IMR-90 (cell line): ENCODE results near the gene GMEB2. TPM values are rescaled to one million over a fixed set of nuclear protein-coding genes. Genes with fewer than 3 reads are reported as not detected.

ENCODE experiments used
- ATAC-seq: fragments of 200-7000 bp; cut with Tn5 transposase; 2 replicates; pipeline ENCODE4 v1.9.1; 2020; ENCODE audit warnings: low read depth, mild to moderate bottlenecking, moderate library complexity
- BruUV-seq: library from RNA; stranded (reverse); fragments of 400-500 nt; replicated peaks from 2 replicates; lab custom pipeline; 2021; lab: Mats Ljungman, UMichigan
- CTCF ChIA-PET: fragments of 300-600 bp; formaldehyde crosslinking; extraction: SDS; loops from one replicate; lab custom pipeline; 2021; ENCODE audit warnings: antibody characterized with exemption; lab: Yijun Ruan, JAX
- POLR2A ChIA-PET: fragments of 300-600 bp; sonication (Branson Sonifier 250); formaldehyde crosslinking; loops from one replicate; lab custom pipeline; 2022; ENCODE audit warnings: antibody characterized with exemption; ENCODE audit not compliant: unreplicated experiment; lab: Charles Lee
- DNase-seq: peaks from one replicate; pipeline ENCODE4 v3.0.0; 2013
- H2AFZ ChIP-seq: replicated peaks from 2 replicates; pipeline ENCODE3; 2013; ENCODE audit warnings: low read length, mild to moderate bottlenecking; ENCODE audit not compliant: poor library complexity
- H2AK5ac ChIP-seq: 2 replicates; pipeline ENCODE4 v1.6.1; 2013; ENCODE audit warnings: low read depth, low read length, inconsistent platforms
- H2AK9ac ChIP-seq: replicated peaks from 2 replicates; pipeline ENCODE3; 2013; ENCODE audit warnings: mild to moderate bottlenecking, low read depth, low read length, moderate library complexity; ENCODE audit not compliant: poor library complexity
- H2BK120ac ChIP-seq: 2 replicates; pipeline ENCODE4 v1.6.1; 2013; ENCODE audit warnings: low read depth, low read length, inconsistent platforms
- H2BK15ac ChIP-seq: 3 replicates; pipeline ENCODE4 v1.6.1; 2013; ENCODE audit warnings: low read depth, low read length, inconsistent platforms
- H2BK20ac ChIP-seq: 2 replicates; pipeline ENCODE4 v1.6.1; 2013; ENCODE audit warnings: low read depth, mild to moderate bottlenecking, inconsistent platforms, low read length, moderate library complexity
- H2BK5ac ChIP-seq: 2 replicates; pipeline ENCODE4 v1.6.1; 2013; ENCODE audit warnings: mild to moderate bottlenecking, low read depth, low read length, inconsistent platforms; ENCODE audit not compliant: poor library complexity, severe bottlenecking
- H3K14ac ChIP-seq: replicated peaks from 2 replicates; pipeline ENCODE4 v1.6.1; 2013; ENCODE audit warnings: low read depth, low read length, inconsistent platforms
- H3K18ac ChIP-seq: 2 replicates; pipeline ENCODE4 v1.6.1; 2013; ENCODE audit warnings: low read depth, low read length, control low read depth
- H3K23ac ChIP-seq: 2 replicates; pipeline ENCODE4 v1.6.1; 2013; ENCODE audit warnings: low read depth, low read length, inconsistent platforms
- H3K27ac ChIP-seq: 2 replicates; pipeline ENCODE4 v1.5.1; 2013; ENCODE audit warnings: mild to moderate bottlenecking, control low read depth, low read length; ENCODE audit not compliant: insufficient read depth
- H3K27me3 ChIP-seq: 2 replicates; pipeline ENCODE4 v1.6.1; 2013; ENCODE audit warnings: low read length; ENCODE audit not compliant: control insufficient read depth, insufficient read depth
- H3K36me3 ChIP-seq: 2 replicates; pipeline ENCODE4 v1.6.1; 2013; ENCODE audit warnings: low read length, mixed read lengths; ENCODE audit not compliant: control insufficient read depth, insufficient read depth
- H3K4ac ChIP-seq: 2 replicates; pipeline ENCODE4 v1.6.1; 2013; ENCODE audit warnings: low read depth, low read length, inconsistent platforms
- H3K4me1 ChIP-seq: 2 replicates; pipeline ENCODE4 v1.6.1; 2013; ENCODE audit warnings: low read length, mixed read lengths; ENCODE audit not compliant: control insufficient read depth, insufficient read depth
- H3K4me2 ChIP-seq: 2 replicates; pipeline ENCODE4 v1.6.1; 2013; ENCODE audit warnings: low read depth, mild to moderate bottlenecking, control low read depth, low read length, moderate library complexity
- H3K4me3 ChIP-seq: 2 replicates; pipeline ENCODE4 v1.5.1; 2013; ENCODE audit warnings: low read depth, mild to moderate bottlenecking, control low read depth, low read length, moderate library complexity; ENCODE audit not compliant: insufficient read depth
- H3K56ac ChIP-seq: 2 replicates; pipeline ENCODE4 v1.6.1; 2013; ENCODE audit warnings: low read length, inconsistent platforms; ENCODE audit not compliant: insufficient read depth; ENCODE audit errors: extremely low read depth
- H3K79me1 ChIP-seq, 2 experiments: 2 replicates each; pipeline ENCODE4 v1.6.1; 2013; ENCODE audit warnings: low read length in 2 of 2, inconsistent platforms in 1 of 2, low read depth in 1 of 2
- H3K9ac ChIP-seq: 2 replicates; pipeline ENCODE4 v1.6.1; 2013; ENCODE audit warnings: low read depth, low read length, control low read depth
- H3K9me1 ChIP-seq: 2 replicates; pipeline ENCODE4 v1.6.1; 2013; ENCODE audit warnings: low read length, inconsistent platforms; ENCODE audit not compliant: insufficient read depth
- H3K9me3 ChIP-seq: 2 replicates; pipeline ENCODE4 v1.6.1; 2013; ENCODE audit warnings: low read length; ENCODE audit not compliant: control insufficient read depth, insufficient read depth
- H4K20me1 ChIP-seq: 2 replicates; pipeline ENCODE4 v1.6.1; 2013; ENCODE audit warnings: low read length, inconsistent platforms; ENCODE audit not compliant: insufficient read depth
- H4K5ac ChIP-seq: 2 replicates; pipeline ENCODE4 v1.6.1; 2013; ENCODE audit warnings: mild to moderate bottlenecking, low read depth, low read length, control low read depth
- H4K8ac ChIP-seq, 2 experiments: 2 replicates each; pipeline ENCODE4 v1.6.1; 2013; ENCODE audit warnings: low read depth in 2 of 2, low read length in 2 of 2, control low read depth in 1 of 2, inconsistent platforms in 1 of 2
- H4K91ac ChIP-seq: 2 replicates; pipeline ENCODE4 v1.6.1; 2013; ENCODE audit warnings: low read depth, low read length, inconsistent platforms; ENCODE audit not compliant: insufficient read depth
- BHLHE40 ChIP-seq: fragments of 150-350 bp; IDR thresholded peaks from 2 replicates; pipeline ENCODE4 v1.6.1; 2016; ENCODE audit warnings: mild to moderate bottlenecking, low read depth, low read length
- CEBPB ChIP-seq: IDR thresholded peaks from 2 replicates; pipeline ENCODE4 v1.6.1; 2012; ENCODE audit warnings: low read depth, low read length, improper control_type of control experiment
- CHD1 ChIP-seq: IDR thresholded peaks from 2 replicates; pipeline ENCODE4 v1.6.1; 2012; ENCODE audit warnings: low read depth, low read length, improper control_type of control experiment
- FOS ChIP-seq: fragments of 150-350 bp; IDR thresholded peaks from 2 replicates; pipeline ENCODE4 v1.6.1; 2016; ENCODE audit warnings: low read depth, low read length
- MAFK ChIP-seq: IDR thresholded peaks from 2 replicates; pipeline ENCODE4 v1.6.1; 2012; ENCODE audit warnings: low read depth, low read length, improper control_type of control experiment
- NFE2L2 ChIP-seq: fragments of 150-350 bp; IDR thresholded peaks from 2 replicates; pipeline ENCODE4 v1.6.1; 2016; ENCODE audit warnings: low read depth, mild to moderate bottlenecking, low read length
- RAD21 ChIP-seq: IDR thresholded peaks from 2 replicates; pipeline ENCODE4 v1.6.1; 2012; ENCODE audit warnings: low read length, improper control_type of control experiment
- RCOR1 ChIP-seq: IDR thresholded peaks from 2 replicates; pipeline ENCODE4 v1.6.1; 2012; ENCODE audit warnings: mild to moderate bottlenecking, low read length, improper control_type of control experiment; ENCODE audit not compliant: insufficient replicate concordance
- RFX5 ChIP-seq: IDR thresholded peaks from 2 replicates; pipeline ENCODE4 v1.8.0; 2012; ENCODE audit warnings: low read depth, mild to moderate bottlenecking, low read length, moderate library complexity
- SMC3 ChIP-seq: fragments of 150-350 bp; IDR thresholded peaks from 2 replicates; pipeline ENCODE4 v1.6.1; 2016; ENCODE audit warnings: low read depth, mild to moderate bottlenecking, antibody characterized with exemption, low read length, moderate library complexity
- WGBS, 2 experiments: methylation state at CpG; one replicate each; pipeline versions ENCODE4 v1.1.5 to v1.1.7; 2013; ENCODE audit warnings: missing lambda C conversion rate in 2 of 2; ENCODE audit not compliant: insufficient read length in 1 of 2; ENCODE audit errors: extremely low coverage in 2 of 2; 5-methylcytosine and 5-hydroxymethylcytosine counted together
- dilution Hi-C: fragments of 300-500 bp; cut with HindIII; formaldehyde crosslinking; loops from one replicate; pipeline ENCODE4 v1.14.3; 2018; ENCODE audit warnings: low sequenced_read_pairs; ENCODE audit not compliant: unreplicated experiment
- in situ Hi-C: fragments of 300-500 bp; cut with MboI; formaldehyde crosslinking; loops from 3 replicates; pipeline ENCODE4 v1.14.3; 2019; ENCODE audit warnings: low sequenced_read_pairs, inconsistent platforms, mixed read lengths
- intact Hi-C: fragments of 100-400 bp; cut with micrococcal nuclease; formaldehyde crosslinking; loops from 2 replicates; pipeline ENCODE4 v1.10.0; 2022
- polyA plus RNA-seq, 3 experiments: library from polyadenylated mRNA; depleted of rRNA; stranded (reverse); fragments of >200 nt; gene quantifications; 2 replicates each; pipeline ENCODE4 v1.2.3, GENCODE V29; 2012; ENCODE audit warnings: low replicate concordance in 1 of 3
- total RNA-seq: library from RNA; depleted of rRNA; stranded (reverse); fragments of >200 nt; gene quantifications from 2 replicates; pipeline ENCODE4 v1.2.3, GENCODE V29; 2012
- TF ChIP-seq, protein P1 (sequence below): fragments of 150-350 bp; IDR thresholded peaks from 2 replicates; pipeline ENCODE4 v1.6.1; 2016; ENCODE audit warnings: low read depth, mild to moderate bottlenecking, low read length, moderate library complexity, borderline replicate concordance

The GMEB2 gene
- total and polyA plus RNA-seq, 2 of the 4 experiments (the other 2 are of a cell fraction), result 5.0 to 10.0 TPM

DNA sequence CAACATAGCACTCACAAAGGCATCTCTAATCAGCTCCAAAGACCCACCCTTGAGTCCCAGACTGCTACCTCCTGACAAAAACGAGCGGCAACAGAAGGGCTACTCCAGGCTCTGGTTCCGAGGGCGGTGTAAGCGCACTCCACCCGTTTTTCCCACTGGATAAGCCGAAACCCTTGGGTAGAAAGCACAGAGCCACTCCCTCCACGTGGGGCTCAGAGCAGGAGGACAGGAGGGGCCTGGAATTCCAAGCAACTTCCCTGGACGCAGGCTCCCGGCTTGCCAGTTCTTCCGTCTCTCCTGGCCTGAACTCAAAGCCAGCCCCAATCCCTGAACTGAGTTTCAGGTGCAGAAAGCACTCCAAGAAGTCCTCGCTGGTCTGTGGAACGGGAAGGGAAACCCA is 7.4 kb downstream of the GMEB2 start:
- Histone ChIP-seq H3K4me3 (no peak overlapping the region), H2BK5ac (no peak overlapping the region), H3K4me1 (no peaks in the 10 kb centered on the region), H2BK15ac (no peak overlapping the region), H3K27me3 (no peaks in the 10 kb centered on the region), H3K79me1 (peaks cover 29 to 78% of the 10 kb centered on the region in 2 experiments), H2BK120ac (no peak overlapping the region), H2AK9ac (peak overlapping the region; percentile 28), H3K56ac (no peak overlapping the region), H2AK5ac (no peak overlapping the region), H4K8ac (no peak overlapping the region), H3K4me2 (no peak overlapping the region), H3K9me1 (peaks cover 3% of the 10 kb centered on the region; the same call in 1 of the 2 replicates), H3K9ac (no peak overlapping the region), H3K36me3 (peaks cover 34% of the 10 kb centered on the region), H3K14ac (no peak overlapping the region), H3K23ac (no peak overlapping the region), H3K4ac (no peak overlapping the region), H3K27ac (no peak overlapping the region), H2AFZ (no peak overlapping the region), H2BK20ac (no peak overlapping the region), H3K9me3 (no peaks in the 10 kb centered on the region), H4K5ac (no peak overlapping the region), H4K91ac (no peak overlapping the region), H4K20me1 (peaks cover 22% of the 10 kb centered on the region), H3K18ac (no peak overlapping the region)
- no TSS peak for BruUV-seq
- WGBS, 2 experiments, result 100% methylated on average over 2 of the region's 13 CpGs; no CpG with 5 or more reads in 1 of the 2 experiments
- in situ Hi-C loops, result no loop called here
- ChIA-PET CTCF (no interaction called here), POLR2A (no interaction called here)
- dilution Hi-C loops, result no loop called here
- ATAC-seq, result no peak
- no peak for DNase-seq
- TF ChIP-seq RFX5 (no peak), SMC3 (no peak), FOS (no peak), CHD1 (no peak), NFE2L2 (no peak), CEBPB (no peak), BHLHE40 (no peak), MAFK (no peak), RCOR1 (no peak), RAD21 (no peak)
- TF ChIP-seq, protein P1, sequence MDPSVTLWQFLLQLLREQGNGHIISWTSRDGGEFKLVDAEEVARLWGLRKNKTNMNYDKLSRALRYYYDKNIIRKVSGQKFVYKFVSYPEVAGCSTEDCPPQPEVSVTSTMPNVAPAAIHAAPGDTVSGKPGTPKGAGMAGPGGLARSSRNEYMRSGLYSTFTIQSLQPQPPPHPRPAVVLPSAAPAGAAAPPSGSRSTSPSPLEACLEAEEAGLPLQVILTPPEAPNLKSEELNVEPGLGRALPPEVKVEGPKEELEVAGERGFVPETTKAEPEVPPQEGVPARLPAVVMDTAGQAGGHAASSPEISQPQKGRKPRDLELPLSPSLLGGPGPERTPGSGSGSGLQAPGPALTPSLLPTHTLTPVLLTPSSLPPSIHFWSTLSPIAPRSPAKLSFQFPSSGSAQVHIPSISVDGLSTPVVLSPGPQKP, result no peak
- intact Hi-C loops, result no loop called here
